HTERT RPE-1 (cell line): ENCODE measurements around the gene DCAKD.

Source experiments
- in situ Hi-C: fragments of 300-500 bp; cut with MboI; formaldehyde crosslinking; loops from 4 replicates; pipeline ENCODE4 v1.14.3; 2020; ENCODE audit warnings: low sequenced_read_pairs

Gene DCAKD

GRCh38 chr17:45006927-45007461, 44.4 kb downstream of the DCAKD start:
- in situ Hi-C loops, result no loop called here

- in situ Hi-C loops, result no loop called here
Measured at GRCh38 chr17:45005700-45006099, 45.7 kb downstream of the DCAKD start.

GRCh38 chr17:45004388-45004787, 47.0 kb downstream of the DCAKD start:
- in situ Hi-C loops, result no loop called here

GRCh38 chr17:45003877-45004276, 47.6 kb downstream of the DCAKD start:
- in situ Hi-C loops, result no loop called here

GRCh38 chr17:45001310-45001709, 50.1 kb downstream of the DCAKD start:
- in situ Hi-C loops, result no loop called here

- in situ Hi-C loops, result no loop called here
Measured at GRCh38 chr17:44999433-44999832, 52.0 kb downstream of the DCAKD start.

GRCh38 chr17:44998646-44999045, 52.8 kb downstream of the DCAKD start:
- in situ Hi-C loops, result no loop called here

- in situ Hi-C loops, result no loop called here
Measured at GRCh38 chr17:44997733-44998520, 53.5 kb downstream of the DCAKD start.

GRCh38 chr17:44996304-44996703, 55.1 kb downstream of the DCAKD start:
- in situ Hi-C loops, result no loop called here

GRCh38 chr17:44995436-44996001, 55.9 kb downstream of the DCAKD start:
- in situ Hi-C loops, result no loop called here

GRCh38 chr17:44992242-44992939, 59.0 kb downstream of the DCAKD start:
- in situ Hi-C loops, result no loop called here

GRCh38 chr17:44990994-44991393, 60.4 kb downstream of the DCAKD start:
- in situ Hi-C loops, result no loop called here

- in situ Hi-C loops, result no loop called here
Measured at GRCh38 chr17:44989552-44990138, 61.8 kb downstream of the DCAKD start.

GRCh38 chr17:44988044-44988942, 63.1 kb downstream of the DCAKD start:
- in situ Hi-C loops, result no loop called here

GRCh38 chr17:44983563-44983962, 67.9 kb downstream of the DCAKD start:
- in situ Hi-C loops, result no loop called here

GRCh38 chr17:44982113-44982702, 69.2 kb downstream of the DCAKD start:
- in situ Hi-C loops, result no loop called here

- in situ Hi-C loops, result no loop called here
Measured at GRCh38 chr17:44981221-44981968, 70.0 kb downstream of the DCAKD start.

GRCh38 chr17:44979426-44979995, 71.9 kb downstream of the DCAKD start:
- in situ Hi-C loops, result no loop called here

- in situ Hi-C loops, result no loop called here
Measured at GRCh38 chr17:44978807-44979206, 72.6 kb downstream of the DCAKD start.
